Stimulated activated CD4-positive, alpha-beta T cell treated with anti-CD3 and anti-CD28 coated beads, TNF-alpha, amount 100 ng/mL, for 48 hours (primary cell): ENCODE measurements around the gene USH2A.
"Not testable (repeated sequence)": the region's sequence is repeated elsewhere in the genome, so short reads cannot be mapped to it uniquely, and the experiment has no call there.

ENCODE experiments used
- DNase-seq, 3 donors: peaks; one replicate each; pipeline ENCODE4 v3.0.0-alpha.2; 2020; ENCODE audit warnings: low read depth in 3 of 3

USH2A gene

DNA sequence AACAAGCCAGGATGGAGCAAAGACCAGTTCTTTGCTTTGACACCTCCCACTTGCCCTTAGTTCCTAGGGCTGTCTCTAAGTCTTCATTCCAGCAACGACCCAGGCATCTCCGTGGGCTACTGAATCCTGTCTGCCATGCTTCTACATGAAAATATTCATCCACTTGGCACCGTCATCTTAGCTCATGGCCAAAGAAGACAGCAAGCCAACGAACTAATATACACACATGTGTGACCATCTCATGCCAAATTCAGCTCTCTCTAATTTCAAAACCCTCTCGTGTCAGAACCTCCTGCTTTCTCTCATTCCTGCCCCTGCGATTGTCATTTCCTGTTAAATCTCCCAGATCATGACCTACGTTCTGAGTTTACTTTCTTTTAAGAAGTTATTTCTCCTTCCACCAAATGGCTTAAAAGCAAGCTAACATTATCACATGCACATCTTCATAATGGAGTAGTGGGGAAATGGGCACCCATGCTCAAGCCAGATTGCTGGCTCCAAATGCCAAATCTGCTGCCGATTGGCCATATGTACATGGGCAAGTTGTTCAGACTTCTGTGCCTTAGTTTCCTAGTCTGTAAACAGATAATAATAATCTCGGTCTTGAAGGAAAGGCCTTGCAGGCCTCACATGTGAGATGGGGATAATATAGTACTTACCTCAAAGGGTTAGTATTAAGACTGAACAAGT lies 373.4 kb downstream of the USH2A start:
- DNase-seq = no peak

DNA sequence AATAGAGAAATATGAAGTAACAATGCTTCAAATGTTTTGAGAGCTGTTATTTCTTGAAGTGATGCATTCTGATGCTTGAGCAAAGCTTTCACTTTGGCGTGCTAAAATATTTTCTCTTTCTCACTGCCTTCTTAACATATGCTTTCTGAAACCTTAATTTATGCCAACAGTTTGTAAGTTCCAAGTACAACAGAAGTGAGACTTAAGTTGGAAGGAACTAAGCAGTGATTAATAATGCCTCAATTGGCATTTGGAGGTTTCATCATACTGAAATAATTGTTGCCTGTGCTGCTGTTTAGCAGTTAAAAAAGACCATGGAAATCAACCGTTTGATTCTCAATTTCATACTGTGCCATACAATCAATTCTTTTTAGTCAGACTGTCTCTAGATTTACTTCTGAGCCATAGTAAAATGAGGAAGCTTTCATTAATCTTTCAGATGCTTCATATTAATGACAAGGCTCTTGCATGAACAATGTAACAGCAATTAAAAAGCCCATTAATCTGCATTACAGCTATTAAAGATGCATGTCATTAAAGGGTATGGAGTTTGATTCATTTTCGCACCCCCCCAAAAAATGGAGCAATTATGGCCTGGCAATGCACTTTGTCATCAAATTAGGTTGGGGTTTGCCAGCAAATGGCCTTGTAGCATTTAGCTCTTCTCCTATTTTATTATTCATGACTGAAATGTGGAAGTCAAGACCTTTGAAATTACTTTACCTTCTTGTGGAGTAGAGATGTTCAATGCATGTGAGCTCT lies 375.3 kb downstream of the USH2A start:
- no peak for DNase-seq

DNA sequence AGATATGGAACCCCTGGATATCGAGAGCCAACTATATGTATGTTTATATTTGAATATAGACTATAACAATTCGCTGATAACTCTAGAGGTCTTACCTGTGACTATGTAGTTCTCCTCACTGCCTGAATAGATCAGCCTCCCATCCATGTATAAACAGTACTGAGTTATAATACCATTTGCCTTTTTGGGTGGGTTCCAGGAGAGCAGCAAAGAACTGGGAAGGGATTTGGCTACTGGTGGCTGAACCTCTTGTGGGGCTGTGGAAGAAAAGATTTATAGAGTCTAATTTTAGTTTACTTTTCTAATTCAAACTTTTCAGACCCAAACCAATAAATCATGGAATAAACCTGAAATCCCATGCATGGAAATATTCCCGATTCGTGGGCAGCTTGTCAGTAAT lies 376.9 kb downstream of the USH2A start:
- DNase-seq = no peak

DNA sequence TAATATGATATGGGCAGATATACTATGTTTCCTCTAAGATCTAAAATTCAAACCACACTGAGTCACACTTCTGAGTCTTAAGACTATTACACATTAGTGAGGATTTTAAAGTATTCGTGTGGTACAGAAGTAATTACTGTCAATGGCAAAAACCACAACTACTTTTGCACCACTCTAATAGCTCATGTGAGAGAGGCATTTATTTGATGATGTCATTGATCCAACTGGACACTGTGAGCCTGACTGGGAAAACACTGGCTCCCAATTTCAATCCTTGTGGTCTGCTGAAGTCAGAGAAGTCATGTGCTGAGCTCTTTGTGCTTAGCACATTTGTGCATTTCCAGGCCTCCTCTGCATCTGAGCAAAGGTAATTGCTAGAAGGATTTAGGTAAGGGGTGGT lies 377.8 kb downstream of the USH2A start:
- DNase-seq = no peak

DNA sequence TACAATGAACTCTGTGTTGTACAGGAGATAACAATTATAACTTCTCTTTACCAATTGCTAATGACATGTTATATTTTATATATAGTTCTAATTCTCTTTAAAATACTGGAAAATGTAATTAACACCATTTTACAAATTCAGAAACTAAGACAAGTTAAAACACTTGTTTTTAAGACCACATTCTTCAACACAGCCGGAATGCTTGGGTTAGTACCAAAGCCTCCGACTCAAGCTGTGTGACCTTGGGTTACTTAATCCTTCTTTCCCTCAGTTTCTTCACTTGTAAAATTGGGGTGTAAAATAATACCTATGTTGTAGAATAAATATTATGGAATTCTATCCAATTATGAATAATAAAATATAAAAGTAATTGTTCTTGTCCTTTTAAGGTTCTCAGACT lies 378.7 kb downstream of the USH2A start:
- DNase-seq = no peak

DNA sequence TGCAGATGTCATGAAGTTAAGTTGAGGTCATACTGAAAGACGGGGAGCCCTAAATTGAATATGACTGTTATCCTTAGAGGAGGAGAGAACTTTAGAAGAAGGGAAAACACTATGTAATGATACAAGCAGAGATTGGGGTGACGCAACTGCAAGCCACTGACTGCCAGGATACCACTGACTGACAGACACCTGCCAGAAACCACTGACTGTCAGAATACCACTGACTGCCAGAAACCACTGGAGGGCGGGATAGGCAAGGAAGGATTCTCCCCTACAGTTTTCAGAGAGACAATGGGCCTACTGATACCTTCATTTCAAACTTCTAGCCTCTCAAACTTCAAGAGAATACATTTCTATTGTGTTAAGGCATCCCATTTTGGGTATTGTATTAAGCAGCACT lies 388.7 kb downstream of the USH2A start:
- DNase-seq = no peak

DNA sequence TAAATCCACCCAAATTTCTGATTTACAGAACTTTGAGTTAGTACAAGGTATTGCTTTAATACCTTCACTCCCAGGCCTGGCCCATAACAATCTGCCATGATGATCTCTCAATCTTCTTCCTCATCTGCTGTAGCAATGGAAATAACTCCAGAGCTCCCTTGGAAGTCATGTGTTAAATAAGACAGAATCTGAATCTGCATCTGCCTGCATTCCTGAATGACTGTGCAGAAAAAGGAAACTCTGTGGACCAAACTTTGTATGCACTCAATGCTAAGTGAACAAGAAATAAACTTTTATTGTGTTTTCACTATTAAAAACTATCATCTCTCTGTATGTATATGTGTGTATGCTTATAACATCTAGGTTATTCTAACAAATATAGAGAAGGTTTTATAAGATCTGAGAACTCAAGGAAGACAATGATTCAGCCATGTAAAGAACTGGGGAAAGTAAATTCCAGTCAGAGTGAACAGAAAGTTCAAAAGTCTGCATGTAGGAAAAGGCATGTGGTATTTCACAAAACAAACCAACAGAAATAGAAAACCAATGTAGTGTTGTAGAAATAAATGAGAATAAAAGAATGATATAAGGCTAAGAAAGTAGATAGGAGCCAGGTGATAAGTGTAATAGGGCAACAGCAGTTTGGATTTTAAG lies 390.2 kb downstream of the USH2A start:
- no peak for DNase-seq

DNA sequence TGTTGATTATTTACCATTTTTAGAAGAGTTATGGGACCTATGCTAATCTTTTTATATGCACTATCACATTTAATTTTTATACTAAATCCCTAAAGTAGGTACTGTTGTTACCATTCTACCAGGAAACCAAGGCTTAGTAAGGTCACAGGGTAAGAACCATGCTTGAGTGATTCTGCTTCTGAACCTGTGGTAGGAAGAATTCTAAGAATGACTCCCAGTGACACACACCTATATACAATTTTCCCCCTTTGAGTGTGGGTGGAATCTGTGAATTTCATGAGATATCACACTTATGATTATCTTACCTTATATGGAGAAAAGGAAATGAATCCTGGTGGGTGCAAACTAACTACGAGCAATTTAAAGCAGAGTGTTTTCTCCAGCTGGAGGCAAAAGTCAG lies 391.0 kb downstream of the USH2A start:
- DNase-seq = no peak

DNA sequence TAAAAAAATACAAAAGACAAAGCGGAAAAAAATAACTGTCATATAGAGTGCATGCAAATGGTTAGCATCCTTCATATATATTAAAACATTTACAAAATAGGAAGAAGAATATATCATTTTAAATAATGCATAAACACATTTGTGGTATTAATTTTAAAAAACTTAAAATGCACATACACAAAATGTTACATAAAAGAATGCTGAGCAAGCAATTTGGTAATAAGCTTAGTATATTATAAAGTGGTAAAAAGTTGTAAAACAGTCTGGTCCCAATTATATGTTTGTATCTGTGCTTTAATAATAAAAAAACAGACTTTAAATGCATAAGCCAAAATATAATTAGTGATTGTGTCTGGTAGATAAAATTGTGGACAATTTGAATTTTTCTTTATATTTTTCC lies 394.6 kb downstream of the USH2A start:
- no peak for DNase-seq

DNA sequence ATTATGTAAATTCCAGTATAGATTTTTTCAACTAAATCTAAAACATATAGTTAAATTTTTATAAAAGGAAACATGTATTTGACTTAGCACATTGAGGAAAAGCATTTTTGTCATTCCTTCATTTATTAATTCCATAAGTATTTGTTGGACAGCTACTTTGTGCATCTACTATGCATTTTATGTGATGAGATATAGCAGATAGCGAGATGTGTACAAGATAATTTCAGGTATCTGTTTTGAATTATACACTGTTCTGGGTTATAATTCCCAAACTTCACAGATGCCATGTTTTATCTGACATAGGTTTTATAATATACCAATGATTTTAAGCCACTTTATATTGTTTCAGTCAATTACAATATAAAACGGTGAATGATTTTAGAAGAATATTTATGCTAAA lies 398.7 kb downstream of the USH2A start:
- no peak for DNase-seq

DNA sequence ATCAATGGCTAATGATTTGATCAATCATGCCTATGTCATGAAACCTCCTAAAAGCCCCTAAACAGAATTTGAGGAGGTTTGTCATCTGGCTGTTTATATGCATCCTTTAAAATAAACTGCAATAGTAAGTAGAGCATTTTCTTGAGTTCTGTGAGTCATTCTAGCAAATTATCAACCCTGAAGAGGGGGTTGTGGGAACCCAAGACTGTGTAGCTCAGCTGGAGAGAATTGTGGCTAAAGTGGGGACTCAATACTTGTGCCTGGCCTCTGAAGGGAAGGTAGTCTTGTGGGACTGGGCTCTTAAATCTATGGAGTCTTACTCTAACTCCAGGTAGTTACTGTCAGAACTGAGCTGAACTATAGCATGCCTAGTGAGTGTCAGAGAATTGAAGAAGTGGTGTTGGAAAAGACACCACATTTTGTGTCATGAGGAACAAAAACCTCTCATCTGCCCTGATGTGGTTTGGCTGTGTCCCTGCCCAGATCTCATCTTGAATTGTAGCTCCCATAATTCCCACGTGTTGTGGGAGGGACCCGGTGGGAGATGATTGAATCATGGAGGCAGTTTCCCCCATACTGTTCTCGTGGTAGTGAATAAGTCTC lies 402.4 kb downstream of the USH2A start:
- DNase-seq = no peak

DNA sequence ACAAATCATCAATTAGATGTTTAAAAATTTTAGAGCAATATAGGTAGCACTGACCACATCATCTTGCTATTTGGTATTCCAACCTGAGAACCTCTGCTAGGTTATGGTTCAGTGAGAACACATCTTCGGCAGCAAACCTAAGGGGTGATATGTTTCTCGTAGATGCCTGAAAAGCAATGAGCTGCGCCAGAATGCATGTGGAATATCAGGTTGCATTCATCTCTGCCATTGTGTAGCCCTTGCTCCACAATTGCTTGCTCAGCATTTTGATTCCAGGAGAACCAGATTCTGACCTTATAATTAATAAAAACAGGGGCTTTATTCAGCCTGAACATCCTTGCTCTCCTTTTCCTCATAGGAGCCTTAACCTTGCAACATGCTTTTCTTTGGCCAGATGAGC lies 408.1 kb downstream of the USH2A start:
- no peak for DNase-seq

DNA sequence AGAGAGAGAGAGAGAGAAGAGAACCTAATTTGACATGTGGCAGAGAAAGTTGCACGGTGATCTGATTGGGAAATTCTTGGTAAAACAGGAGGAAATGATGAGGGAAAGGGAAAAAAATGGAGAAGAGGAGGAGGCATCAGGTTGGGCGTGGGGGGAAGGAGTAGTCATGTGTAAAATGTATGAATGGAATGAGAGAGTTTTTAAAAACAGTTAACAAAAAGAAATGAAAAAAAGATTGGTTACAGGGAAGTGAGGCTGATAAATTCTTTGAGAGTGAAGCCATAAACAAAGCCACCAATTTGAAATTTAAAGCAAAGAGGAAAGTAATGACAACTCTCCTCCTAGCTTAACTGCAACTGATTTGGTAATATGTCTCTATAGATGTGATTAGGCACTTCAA lies 409.2 kb downstream of the USH2A start:
- no peak for DNase-seq

DNA sequence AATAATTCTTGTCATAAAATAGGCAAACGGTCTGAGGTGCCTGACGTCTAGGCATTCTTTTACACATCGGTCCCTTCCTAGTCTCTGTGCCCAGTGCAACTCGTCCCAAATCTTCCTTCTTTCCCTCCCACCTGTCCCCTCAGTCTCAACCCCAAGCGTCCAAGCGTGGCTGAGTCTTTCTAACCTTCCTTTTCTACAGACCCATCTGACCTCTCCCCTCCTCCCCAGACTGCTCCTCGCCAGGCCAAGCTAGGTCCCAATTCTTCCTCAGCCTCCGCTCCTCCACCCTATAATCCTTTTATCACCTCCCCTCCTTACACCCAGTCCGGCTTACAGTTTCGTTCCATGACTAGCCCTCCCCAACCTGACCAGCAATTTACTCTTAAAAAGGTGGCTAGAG lies 413.8 kb downstream of the USH2A start:
- not testable (repeated sequence) for DNase-seq

DNA sequence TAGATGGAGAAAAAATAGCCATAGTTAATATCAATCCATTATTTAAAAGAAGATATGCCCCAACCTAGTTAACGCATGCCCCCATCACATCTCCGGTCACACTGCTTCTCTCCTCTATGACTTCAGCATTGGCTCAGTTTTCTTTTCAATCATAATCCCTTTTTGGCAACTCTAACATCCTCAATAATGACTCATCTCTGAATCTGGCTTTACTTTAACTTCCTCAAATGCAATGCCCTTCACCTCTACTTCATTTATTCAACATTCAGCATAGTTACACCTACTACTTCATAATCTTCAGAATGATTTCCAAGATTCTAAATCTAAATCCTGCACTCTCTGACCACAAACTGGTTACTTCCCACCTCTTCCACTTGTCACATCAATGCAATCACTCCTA lies 417.3 kb downstream of the USH2A start:
- DNase-seq = no peak

DNA sequence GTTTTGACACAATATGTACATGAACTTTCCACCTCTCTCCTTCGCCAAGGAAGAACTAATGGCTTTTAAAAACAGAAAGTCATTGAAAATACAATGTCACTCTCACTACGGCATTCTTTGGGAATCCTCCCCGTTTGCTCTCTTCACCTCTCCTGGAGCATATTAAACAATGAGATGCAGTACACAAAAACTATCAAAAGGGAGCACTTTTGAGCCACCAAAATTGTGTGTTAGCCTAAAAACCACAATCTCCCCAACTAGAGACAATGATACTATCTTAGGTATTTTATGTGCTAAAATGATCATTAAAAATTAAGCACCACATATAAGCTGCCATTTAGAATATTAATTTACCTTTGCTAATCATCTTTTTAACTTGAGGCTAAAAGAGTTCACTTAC lies 430.6 kb downstream of the USH2A start:
- no peak for DNase-seq

DNA sequence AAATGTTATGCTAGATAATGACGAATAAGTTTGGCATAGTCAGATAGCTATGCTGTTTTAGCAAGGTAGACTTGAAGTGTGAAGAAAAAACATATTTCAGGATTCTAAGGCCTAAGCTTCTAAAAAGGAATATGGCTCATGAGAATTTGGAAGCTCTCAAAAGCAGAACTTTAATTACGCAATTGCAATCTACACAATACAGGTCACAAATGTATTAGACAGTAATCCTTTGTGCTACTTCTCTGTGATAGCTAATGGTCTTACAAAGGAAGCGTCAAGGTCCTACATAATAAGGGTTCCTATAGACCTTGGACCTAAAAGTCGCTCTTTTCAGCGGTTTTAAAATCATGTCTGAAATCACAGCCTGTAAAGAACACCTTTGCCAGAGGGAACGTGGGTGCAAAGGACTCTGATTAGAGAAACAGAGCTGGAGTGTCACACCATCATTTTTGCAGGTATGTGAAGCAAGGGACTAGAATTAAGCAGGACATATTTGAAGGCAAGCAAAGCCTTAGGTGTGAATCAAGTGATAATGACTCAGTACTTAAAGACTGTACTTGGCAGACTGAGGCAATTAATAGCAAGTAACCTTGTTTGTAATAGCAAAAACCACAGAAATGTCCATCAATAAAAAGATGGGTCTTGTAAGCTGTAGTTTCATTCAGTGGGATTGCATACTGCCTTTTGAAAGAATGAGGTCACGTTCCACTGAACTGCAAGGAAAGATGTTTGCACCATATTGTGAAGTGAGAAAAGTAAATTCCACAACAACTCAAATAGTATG lies 436.0 kb downstream of the USH2A start:
- no peak for DNase-seq

DNA sequence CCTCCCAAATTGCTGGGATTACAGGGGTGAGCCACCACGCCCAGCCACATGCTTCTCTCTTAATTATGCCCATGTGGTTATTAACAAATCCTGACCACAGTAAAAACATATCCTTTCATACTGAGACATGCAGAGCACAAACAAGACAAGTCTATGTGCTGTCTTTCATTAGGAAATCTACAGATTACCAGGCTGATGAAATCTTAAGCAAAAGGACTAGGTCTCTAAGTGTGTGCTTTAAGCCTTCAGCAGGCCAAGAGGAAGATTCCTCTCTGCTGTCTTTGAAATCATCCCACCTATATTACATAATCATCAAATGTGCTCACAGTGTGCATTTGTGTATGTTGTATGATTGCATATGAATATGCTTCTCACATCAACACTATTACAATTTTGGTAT lies 436.8 kb downstream of the USH2A start:
- DNase-seq = no peak

DNA sequence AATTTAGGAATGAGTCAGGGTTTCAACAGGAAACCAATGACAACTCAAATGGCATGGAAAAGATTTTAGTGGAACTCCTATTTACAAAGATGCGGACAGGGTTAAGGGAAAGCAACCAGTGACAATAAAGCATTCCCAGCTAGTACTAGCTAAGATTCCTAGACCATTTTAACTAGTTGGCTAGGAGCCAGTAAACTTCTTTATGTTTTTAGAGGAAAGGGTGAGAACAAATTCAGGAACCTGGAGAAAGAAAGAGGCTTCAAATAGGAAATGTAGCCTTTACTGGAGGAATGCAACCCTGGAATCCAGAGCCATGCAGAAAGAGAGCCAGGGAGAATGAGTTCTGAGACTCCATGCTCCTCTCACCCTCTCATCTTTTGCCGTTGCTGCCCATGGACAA lies 439.6 kb downstream of the USH2A start:
- no peak for DNase-seq

DNA sequence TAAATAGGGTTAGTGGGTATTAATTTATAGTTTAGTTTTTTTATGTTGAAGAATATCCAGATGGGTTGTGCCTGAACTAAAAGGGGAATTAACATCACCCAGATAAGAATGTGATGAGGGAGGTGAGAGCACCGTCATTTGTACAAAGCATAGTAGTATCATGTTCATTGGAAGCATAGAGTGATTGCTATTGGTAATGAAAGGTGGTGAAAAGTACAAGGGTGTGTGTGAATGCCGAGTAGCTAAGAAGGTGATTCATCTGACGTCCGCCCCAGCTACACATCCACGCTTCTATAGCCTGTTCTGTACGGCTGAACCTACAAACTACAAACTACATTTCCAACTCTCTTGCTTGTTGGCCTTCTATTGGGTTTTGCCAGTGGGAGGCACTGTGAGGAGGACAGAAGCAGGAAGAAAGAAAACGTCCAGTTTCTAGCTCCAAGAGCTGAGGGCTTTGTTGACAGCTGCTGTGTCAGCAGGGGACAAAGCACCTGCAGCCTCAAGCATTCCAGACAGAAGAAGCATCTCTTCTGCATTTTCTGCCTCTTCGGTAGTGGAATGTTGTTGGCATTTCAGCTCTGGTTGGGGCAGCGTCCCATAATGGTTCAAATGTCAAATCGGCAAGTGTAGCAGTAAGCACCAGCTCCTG lies 451.3 kb downstream of the USH2A start:
- no peak for DNase-seq

DNA sequence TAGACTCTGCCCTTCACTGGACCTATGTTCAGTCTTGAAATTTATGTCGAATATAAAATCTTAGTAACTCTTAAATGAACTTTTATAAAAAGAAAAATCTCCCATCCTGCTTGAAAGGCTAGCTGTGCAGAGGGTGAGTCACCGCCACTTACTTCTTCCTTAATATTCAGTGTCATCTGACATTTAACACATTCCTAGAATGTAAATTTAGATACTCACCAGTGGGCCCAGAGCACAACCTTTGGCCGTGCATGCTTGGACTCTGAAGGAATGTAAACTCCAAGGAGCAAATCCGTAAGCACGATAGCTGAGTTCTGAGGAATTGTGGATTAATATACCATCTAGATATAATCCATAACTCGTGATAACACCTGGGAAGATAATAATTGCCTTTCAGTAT lies 452.8 kb downstream of the USH2A start:
- DNase-seq = no peak
